ENCODE results near the gene LRIG1.

The LRIG1 gene

DNA sequence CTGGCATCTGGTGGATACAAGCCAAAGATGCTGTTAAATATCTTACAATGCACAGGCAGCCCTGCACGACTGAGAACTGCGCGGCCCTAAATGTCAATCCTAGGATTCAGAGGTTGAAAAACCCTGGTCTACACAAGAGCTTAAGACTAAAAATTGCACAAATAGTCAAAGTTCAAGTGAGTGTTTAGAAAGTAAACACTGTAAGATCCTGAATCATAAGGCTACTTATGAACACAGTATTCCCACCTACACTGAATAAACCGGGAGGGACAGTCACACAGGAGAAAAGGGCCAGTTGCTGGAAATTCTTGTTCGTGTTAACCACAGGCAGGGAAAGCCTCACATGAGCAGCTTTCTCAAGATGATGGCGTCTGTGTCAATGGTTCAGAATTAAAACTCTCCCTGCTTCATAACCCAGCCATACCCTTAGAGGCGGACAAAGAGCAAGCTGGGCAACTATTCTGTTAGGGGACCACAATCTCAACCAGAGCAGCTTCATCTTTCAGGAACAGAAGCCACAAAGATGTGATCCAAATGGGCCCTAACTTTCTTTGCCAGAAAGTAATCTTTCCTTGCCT lies 37.7 kb downstream of the LRIG1 start:
- TF ChIP-seq CSDC2 (CRISPR knock-in tag; IDR thresholded peaks at IDR 0.05) (no peak), ZFP3 (CRISPR knock-in tag; IDR thresholded peaks at IDR 0.05) (no peak), OSR1 (CRISPR knock-in tag; IDR thresholded peaks at IDR 0.05) (no peak), GLIS3 (CRISPR knock-in tag; IDR thresholded peaks at IDR 0.05) (no peak), SNAI2 (CRISPR knock-in tag; IDR thresholded peaks at IDR 0.05) (no peak), TOX (CRISPR knock-in tag; IDR thresholded peaks at IDR 0.05; ENCODE audit: borderline replicate concordance) (no peak), RARB (CRISPR knock-in tag; IDR thresholded peaks at IDR 0.05) (no peak), ISL1 (CRISPR knock-in tag; IDR thresholded peaks at IDR 0.05) (no peak), ZNF565 (CRISPR knock-in tag; conservative IDR thresholded peaks at IDR 0.05; ENCODE audit: low read depth) (no peak), ZFP30 (CRISPR knock-in tag; IDR thresholded peaks at IDR 0.05) (no peak), ESRRG (CRISPR knock-in tag; IDR thresholded peaks at IDR 0.05) (no peak)
- TF ChIP-seq, protein P1, sequence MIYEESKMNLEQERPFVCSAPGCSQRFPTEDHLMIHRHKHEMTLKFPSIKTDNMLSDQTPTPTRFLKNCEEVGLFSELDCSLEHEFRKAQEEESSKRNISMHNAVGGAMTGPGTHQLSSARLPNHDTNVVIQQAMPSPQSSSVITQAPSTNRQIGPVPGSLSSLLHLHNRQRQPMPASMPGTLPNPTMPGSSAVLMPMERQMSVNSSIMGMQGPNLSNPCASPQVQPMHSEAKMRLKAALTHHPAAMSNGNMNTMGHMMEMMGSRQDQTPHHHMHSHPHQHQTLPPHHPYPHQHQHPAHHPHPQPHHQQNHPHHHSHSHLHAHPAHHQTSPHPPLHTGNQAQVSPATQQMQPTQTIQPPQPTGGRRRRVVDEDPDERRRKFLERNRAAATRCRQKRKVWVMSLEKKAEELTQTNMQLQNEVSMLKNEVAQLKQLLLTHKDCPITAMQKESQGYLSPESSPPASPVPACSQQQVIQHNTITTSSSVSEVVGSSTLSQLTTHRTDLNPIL (CRISPR knock-in tag; IDR thresholded peaks at IDR 0.05; ENCODE audit: low read depth): no peak
- TF ChIP-seq, protein P2, sequence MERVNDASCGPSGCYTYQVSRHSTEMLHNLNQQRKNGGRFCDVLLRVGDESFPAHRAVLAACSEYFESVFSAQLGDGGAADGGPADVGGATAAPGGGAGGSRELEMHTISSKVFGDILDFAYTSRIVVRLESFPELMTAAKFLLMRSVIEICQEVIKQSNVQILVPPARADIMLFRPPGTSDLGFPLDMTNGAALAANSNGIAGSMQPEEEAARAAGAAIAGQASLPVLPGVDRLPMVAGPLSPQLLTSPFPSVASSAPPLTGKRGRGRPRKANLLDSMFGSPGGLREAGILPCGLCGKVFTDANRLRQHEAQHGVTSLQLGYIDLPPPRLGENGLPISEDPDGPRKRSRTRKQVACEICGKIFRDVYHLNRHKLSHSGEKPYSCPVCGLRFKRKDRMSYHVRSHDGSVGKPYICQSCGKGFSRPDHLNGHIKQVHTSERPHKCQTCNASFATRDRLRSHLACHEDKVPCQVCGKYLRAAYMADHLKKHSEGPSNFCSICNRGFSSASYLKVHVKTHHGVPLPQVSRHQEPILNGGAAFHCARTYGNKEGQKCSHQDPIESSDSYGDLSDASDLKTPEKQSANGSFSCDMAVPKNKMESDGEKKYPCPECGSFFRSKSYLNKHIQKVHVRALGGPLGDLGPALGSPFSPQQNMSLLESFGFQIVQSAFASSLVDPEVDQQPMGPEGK (CRISPR knock-in tag; IDR thresholded peaks at IDR 0.05; ENCODE audit: borderline replicate concordance): no peak
- TF ChIP-seq, protein P3, sequence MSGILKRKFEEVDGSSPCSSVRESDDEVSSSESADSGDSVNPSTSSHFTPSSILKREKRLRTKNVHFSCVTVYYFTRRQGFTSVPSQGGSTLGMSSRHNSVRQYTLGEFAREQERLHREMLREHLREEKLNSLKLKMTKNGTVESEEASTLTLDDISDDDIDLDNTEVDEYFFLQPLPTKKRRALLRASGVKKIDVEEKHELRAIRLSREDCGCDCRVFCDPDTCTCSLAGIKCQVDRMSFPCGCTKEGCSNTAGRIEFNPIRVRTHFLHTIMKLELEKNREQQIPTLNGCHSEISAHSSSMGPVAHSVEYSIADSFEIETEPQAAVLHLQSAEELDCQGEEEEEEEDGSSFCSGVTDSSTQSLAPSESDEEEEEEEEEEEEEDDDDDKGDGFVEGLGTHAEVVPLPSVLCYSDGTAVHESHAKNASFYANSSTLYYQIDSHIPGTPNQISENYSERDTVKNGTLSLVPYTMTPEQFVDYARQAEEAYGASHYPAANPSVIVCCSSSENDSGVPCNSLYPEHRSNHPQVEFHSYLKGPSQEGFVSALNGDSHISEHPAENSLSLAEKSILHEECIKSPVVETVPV (CRISPR knock-in tag; IDR thresholded peaks at IDR 0.05): no peak
- ATAC-seq: no peak

DNA sequence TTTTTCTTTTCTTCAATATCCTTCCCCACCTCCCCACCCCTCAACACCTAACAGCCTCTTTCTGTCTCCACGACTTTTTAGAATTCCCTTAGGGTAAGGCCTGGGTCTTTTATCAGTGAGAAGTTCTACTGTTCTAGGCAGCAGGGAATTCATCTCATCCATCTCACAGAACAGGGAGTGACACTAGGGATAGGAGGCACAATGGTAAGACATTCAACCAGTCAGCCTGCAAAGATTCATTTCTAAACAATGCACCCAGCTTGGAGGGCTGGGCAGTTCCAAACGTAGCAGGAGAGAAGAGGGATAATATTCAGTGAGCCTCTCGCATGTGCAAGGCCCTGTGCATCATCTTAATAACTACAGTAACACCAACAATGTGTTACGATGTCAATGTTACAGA lies 43.6 kb downstream of the LRIG1 start:
- no peak for TF ChIP-seq GLIS3 (CRISPR knock-in tag; IDR thresholded peaks at IDR 0.05)
- TF ChIP-seq, protein P3 (CRISPR knock-in tag; IDR thresholded peaks at IDR 0.05): no peak
- TF ChIP-seq ZNF70 (CRISPR knock-in tag; IDR thresholded peaks at IDR 0.05): no peak
- TF ChIP-seq OSR1 (CRISPR knock-in tag; IDR thresholded peaks at IDR 0.05): no peak
- TF ChIP-seq RARB (CRISPR knock-in tag; IDR thresholded peaks at IDR 0.05): no peak
- no peak for TF ChIP-seq CSDC2 (CRISPR knock-in tag; IDR thresholded peaks at IDR 0.05)
- TF ChIP-seq ZC3H10 (CRISPR knock-in tag; IDR thresholded peaks at IDR 0.05): no peak
- no peak for TF ChIP-seq ZFP3 (CRISPR knock-in tag; IDR thresholded peaks at IDR 0.05)
- TF ChIP-seq ZFP30 (CRISPR knock-in tag; IDR thresholded peaks at IDR 0.05): no peak
- TF ChIP-seq PPARA (CRISPR knock-in tag; IDR thresholded peaks at IDR 0.05; ENCODE audit: borderline replicate concordance): no peak
- no peak for TF ChIP-seq ZNF8 (CRISPR knock-in tag; IDR thresholded peaks at IDR 0.05)
- no peak for ATAC-seq

DNA sequence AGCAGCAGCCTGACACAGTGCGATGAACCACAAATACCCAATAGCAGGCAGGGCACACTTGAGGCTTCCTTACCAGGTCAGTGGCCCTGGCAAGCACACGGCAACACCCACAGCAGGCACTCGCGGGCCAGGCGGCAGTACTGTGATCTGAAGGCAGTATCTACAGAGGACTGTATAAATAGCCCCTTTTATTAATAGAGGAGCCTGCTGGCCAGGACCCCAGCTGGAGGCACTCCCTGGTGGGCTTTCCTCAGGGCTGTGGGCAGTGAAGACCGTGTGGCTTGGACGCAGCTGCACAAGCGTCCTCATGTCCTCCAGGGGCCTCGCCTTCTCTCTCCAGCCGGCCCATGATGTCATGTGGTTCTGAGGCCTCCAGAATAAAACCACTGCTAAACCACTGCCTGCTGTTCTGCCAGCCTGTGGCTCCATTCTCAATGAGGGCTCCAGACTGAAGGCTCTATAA lies 44.1 kb downstream of the LRIG1 start:
- no peak for ATAC-seq
- TF ChIP-seq, protein P2 (CRISPR knock-in tag; IDR thresholded peaks at IDR 0.05; ENCODE audit: borderline replicate concordance): no peak
- TF ChIP-seq, protein P4, sequence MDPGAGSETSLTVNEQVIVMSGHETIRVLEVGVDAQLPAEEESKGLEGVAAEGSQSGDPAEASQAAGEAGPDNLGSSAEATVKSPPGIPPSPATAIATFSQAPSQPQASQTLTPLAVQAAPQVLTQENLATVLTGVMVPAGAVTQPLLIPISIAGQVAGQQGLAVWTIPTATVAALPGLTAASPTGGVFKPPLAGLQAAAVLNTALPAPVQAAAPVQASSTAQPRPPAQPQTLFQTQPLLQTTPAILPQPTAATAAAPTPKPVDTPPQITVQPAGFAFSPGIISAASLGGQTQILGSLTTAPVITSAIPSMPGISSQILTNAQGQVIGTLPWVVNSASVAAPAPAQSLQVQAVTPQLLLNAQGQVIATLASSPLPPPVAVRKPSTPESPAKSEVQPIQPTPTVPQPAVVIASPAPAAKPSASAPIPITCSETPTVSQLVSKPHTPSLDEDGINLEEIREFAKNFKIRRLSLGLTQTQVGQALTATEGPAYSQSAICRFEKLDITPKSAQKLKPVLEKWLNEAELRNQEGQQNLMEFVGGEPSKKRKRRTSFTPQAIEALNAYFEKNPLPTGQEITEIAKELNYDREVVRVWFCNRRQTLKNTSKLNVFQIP (CRISPR knock-in tag; IDR thresholded peaks at IDR 0.05; ENCODE audit: borderline replicate concordance, low read depth): no peak
- TF ChIP-seq ESRRG (CRISPR knock-in tag; IDR thresholded peaks at IDR 0.05) (no peak), ZNF8 (CRISPR knock-in tag; IDR thresholded peaks at IDR 0.05) (no peak), TCF4 (CRISPR knock-in tag; IDR thresholded peaks at IDR 0.05; ENCODE audit: borderline replicate concordance) (no peak), ARNTL (CRISPR knock-in tag; IDR thresholded peaks at IDR 0.05; ENCODE audit: borderline replicate concordance, low read depth) (no peak), ZC3H10 (CRISPR knock-in tag; IDR thresholded peaks at IDR 0.05) (no peak), CSDC2 (CRISPR knock-in tag; IDR thresholded peaks at IDR 0.05) (no peak), PPARA (CRISPR knock-in tag; IDR thresholded peaks at IDR 0.05; ENCODE audit: borderline replicate concordance) (no peak), ZFP30 (CRISPR knock-in tag; IDR thresholded peaks at IDR 0.05) (no peak), SNAI2 (CRISPR knock-in tag; IDR thresholded peaks at IDR 0.05) (no peak), TOX (CRISPR knock-in tag; IDR thresholded peaks at IDR 0.05; ENCODE audit: borderline replicate concordance) (no peak), BACH2 (CRISPR knock-in tag; IDR thresholded peaks at IDR 0.05; ENCODE audit: borderline replicate concordance) (no peak), ZNF70 (CRISPR knock-in tag; IDR thresholded peaks at IDR 0.05) (no peak), RARB (CRISPR knock-in tag; IDR thresholded peaks at IDR 0.05) (no peak), ISL1 (CRISPR knock-in tag; IDR thresholded peaks at IDR 0.05) (no peak), GLIS3 (CRISPR knock-in tag; IDR thresholded peaks at IDR 0.05) (no peak)
- TF ChIP-seq, protein P5, sequence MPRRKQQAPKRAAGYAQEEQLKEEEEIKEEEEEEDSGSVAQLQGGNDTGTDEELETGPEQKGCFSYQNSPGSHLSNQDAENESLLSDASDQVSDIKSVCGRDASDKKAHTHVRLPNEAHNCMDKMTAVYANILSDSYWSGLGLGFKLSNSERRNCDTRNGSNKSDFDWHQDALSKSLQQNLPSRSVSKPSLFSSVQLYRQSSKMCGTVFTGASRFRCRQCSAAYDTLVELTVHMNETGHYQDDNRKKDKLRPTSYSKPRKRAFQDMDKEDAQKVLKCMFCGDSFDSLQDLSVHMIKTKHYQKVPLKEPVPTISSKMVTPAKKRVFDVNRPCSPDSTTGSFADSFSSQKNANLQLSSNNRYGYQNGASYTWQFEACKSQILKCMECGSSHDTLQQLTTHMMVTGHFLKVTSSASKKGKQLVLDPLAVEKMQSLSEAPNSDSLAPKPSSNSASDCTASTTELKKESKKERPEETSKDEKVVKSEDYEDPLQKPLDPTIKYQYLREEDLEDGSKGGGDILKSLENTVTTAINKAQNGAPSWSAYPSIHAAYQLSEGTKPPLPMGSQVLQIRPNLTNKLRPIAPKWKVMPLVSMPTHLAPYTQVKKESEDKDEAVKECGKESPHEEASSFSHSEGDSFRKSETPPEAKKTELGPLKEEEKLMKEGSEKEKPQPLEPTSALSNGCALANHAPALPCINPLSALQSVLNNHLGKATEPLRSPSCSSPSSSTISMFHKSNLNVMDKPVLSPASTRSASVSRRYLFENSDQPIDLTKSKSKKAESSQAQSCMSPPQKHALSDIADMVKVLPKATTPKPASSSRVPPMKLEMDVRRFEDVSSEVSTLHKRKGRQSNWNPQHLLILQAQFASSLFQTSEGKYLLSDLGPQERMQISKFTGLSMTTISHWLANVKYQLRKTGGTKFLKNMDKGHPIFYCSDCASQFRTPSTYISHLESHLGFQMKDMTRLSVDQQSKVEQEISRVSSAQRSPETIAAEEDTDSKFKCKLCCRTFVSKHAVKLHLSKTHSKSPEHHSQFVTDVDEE (CRISPR knock-in tag; IDR thresholded peaks at IDR 0.05): no peak
